IPS-18a (cell line): Measurements from ENCODE around the gene MDK.

Experiments used
- H3K27ac ChIP-seq: one replicate; pipeline ENCODE4 v1.5.1; 2013; ENCODE audit warnings: low read length
- H3K27me3 ChIP-seq: one replicate; pipeline ENCODE4 v1.6.1; 2013; ENCODE audit warnings: mild to moderate bottlenecking, low read length; ENCODE audit not compliant: control insufficient read depth, insufficient read depth
- H3K36me3 ChIP-seq: one replicate; pipeline ENCODE4 v1.6.1; 2013; ENCODE audit warnings: low read depth, low read length; ENCODE audit not compliant: control insufficient read depth
- H3K4me1 ChIP-seq: one replicate; pipeline ENCODE4 v1.6.1; 2013; ENCODE audit warnings: low read depth, low read length; ENCODE audit not compliant: control insufficient read depth
- H3K4me3 ChIP-seq: one replicate; pipeline ENCODE4 v1.5.1; 2013; ENCODE audit warnings: low read length
- H3K9ac ChIP-seq: one replicate; pipeline ENCODE4 v1.6.1; 2013; ENCODE audit warnings: mild to moderate bottlenecking, low read length, moderate library complexity
- H3K9me3 ChIP-seq: one replicate; pipeline ENCODE4 v1.6.1; 2013; ENCODE audit warnings: low read depth, low read length; ENCODE audit not compliant: control insufficient read depth

Gene MDK

DNA sequence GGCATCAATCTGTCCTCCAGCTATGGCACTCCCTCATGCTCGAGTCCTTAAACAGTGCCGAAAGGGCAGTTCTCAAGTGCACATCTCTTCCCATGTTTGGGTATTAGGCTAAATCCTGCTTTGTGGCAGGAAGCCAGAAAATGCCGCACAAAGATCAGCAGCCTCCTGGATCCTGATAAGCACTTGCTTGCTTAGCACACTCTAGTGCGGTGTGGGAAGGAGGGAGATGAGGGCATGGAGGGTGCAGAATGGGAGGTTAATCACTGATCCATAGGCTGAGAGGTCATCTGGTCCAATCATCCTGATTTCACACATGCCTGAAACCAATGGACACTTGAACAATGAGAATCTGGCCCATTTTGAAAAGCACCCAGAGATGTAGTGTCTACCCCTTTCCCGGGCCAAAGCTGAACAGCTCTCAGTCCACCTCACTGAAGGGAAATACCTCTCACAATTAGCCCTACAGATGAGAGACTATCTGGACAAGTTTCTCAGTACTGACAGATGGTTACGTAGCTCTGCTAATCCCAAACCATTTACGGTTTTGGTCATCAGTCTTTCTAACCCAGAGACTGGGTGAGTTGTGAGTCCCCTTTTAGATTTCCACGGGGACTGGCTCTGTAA is 39.9 kb downstream of the MDK start:
- Histone ChIP-seq H3K9me3 (no peaks in the 10 kb centered on the region), H3K27me3 (no peaks in the 10 kb centered on the region), H3K4me1 (peaks cover 7% of the 10 kb centered on the region), H3K27ac (no peak overlapping the region), H3K4me3 (no peak overlapping the region), H3K9ac (no peak overlapping the region), H3K36me3 (peaks cover 6% of the 10 kb centered on the region)

DNA sequence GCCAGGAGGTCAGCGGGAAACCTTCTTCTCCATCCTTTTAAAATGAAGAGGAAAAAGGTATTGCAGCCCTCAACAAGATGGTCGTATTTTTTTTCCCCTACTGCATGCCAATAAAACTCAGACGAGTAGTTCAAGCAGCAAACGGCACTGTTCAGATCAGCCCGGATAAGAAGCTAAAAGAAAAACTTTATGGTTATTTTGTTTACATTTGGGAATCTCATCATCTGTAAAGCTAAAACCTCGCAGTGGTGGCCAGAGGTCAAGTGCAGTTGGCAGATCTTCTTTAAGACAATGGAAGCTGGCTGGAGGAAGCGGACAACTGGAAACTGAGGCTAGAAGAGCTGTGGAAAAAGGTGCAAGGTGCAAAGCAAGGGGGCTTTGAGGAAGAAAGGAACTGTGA is 41.1 kb downstream of the MDK start:
- Histone ChIP-seq H3K4me3 (no peak overlapping the region), H3K36me3 (peaks cover 6% of the 10 kb centered on the region), H3K27ac (no peak overlapping the region)

DNA sequence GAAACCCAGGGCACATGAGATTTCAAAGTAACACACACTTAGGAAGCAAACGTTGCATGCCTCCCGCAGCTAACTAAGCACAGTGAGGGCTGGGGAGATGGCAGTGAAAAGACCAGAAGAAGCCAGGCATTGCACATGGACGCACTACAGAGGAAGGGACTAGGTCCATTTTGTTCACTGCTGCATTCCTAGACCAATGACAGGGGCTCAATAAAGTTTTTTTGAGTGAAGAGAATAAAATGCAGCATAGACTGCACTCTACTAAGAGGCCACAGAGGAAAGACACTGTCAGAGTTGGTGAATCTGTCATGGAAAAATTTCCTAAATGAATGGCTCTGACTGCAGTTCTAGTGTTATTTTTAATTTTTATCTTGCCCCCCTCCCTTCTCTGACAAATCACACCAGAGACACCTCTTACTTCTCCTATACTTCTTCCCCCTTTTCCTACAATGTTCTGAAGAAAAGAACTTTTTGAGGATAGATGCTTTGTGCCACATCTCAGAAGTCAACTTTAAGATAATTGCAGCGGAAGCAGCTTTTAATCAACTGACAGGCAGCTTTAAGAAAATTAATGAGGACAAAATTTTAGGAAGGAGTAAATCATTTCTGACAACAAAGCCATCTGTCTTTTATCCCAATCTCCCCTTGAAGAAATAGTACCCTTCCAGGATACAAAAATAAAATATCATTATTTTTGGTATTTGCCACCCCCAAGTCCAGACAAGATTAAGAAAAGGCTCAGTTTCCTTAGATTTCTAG is 44.9 kb downstream of the MDK start:
- Histone ChIP-seq H3K4me1 (no peaks in the 10 kb centered on the region), H3K27me3 (no peaks in the 10 kb centered on the region), H3K9me3 (no peaks in the 10 kb centered on the region), H3K9ac (no peak overlapping the region), H3K27ac (no peak overlapping the region), H3K4me3 (no peak overlapping the region), H3K36me3 (peaks cover 6% of the 10 kb centered on the region)

More for the DNA sequence above, 41.1 kb downstream of the MDK start:
- Histone ChIP-seq H3K27me3 (no peaks in the 10 kb centered on the region), H3K9me3 (no peaks in the 10 kb centered on the region), H3K9ac (no peak overlapping the region), H3K4me1 (peaks cover 3% of the 10 kb centered on the region)

DNA sequence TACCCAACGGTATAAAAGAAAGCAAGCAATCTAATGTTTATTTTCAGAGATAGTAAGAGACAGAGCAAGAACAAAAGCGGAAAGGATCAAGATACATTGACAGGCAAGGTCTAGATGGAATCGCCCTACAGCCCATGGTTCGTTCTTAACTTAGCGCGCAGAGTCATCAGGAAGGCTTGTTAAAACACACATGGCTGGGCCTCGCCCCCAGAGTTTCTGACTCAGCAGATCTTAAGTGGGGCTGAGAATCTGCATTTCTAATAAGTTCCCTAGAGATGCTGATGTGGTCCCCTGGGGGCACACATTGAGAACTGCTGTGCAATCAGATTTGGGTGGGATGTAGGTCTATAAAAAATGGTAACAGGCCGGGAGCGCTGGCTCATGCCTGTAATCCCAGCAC is 45.9 kb downstream of the MDK start:
- Histone ChIP-seq H3K27me3 (no peaks in the 10 kb centered on the region), H3K9me3 (no peaks in the 10 kb centered on the region), H3K4me3 (no peak overlapping the region), H3K4me1 (no peaks in the 10 kb centered on the region), H3K9ac (no peak overlapping the region), H3K36me3 (no peaks in the 10 kb centered on the region), H3K27ac (no peak overlapping the region)

DNA sequence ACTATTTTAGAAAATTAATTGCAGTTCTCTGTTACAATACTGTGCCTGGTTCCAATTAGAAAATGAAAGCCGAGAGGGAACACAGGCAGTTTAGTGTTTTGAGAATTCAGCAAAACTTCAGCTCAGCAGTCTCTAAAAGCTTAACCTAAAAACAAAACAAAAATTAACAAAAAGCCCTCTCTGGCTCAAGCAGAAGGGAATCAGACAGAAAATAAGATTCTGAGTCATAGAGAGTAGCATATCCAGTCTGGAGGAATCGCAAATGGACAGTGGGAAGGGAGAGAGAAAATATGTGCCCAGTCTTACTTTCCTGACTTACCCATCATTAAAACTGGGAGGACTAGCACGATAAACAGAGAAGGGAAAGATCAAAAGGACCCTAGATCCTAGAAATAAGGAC is 48.2 kb downstream of the MDK start:
- no peak overlapping the region for H3K4me3 ChIP-seq
- no peak overlapping the region for H3K27ac ChIP-seq
- peaks cover 8% of the 10 kb centered on the region for H3K36me3 ChIP-seq
- H3K9me3 ChIP-seq: no peaks in the 10 kb centered on the region
- H3K27me3 ChIP-seq: no peaks in the 10 kb centered on the region
- no peak overlapping the region for H3K9ac ChIP-seq
- no peaks in the 10 kb centered on the region for H3K4me1 ChIP-seq

DNA sequence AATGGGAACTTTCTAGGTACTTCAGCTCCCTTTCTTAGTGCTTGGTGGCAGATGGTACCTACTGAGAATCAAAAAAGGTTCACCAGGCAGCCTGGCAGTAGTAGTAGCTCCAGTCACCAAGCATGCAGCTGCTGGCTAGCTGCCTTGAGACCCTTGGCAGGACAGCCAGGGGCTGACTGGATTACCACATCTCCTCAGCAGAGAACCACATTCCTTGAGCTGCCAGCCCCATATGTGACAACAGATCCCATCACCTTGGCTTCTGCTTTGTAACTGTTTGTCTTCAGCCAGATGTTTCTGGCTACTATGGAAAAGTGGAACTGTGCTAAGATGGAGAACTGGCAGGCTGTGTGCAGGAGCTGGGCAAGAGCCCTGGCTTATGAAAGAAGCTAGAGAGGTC is 49.7 kb downstream of the MDK start:
- peaks cover 8% of the 10 kb centered on the region for H3K36me3 ChIP-seq
- no peaks in the 10 kb centered on the region for H3K27me3 ChIP-seq
- peaks cover 13% of the 10 kb centered on the region for H3K4me1 ChIP-seq
- no peak overlapping the region for H3K9ac ChIP-seq
- no peak overlapping the region for H3K4me3 ChIP-seq
- H3K9me3 ChIP-seq: no peaks in the 10 kb centered on the region
- no peak overlapping the region for H3K27ac ChIP-seq
